HepG2 (cell line): ENCODE measurements around the gene GON7. TPM values are rescaled to one million over a fixed set of nuclear protein-coding genes. Genes with fewer than 3 reads are reported as not detected.

Experiments used
- ATAC-seq: fragments of 200-7000 bp; cut with Tn5 transposase; 3 replicates; pipeline ENCODE4 v1.9.1; 2020; ENCODE audit warnings: mild to moderate bottlenecking, moderate library complexity
- BruUV-seq: library from RNA; stranded (reverse); fragments of 400-500 nt; replicated peaks from 2 replicates; lab custom pipeline; 2021; lab: Mats Ljungman, UMichigan
- CTCF ChIA-PET: fragments of 300-600 bp; formaldehyde crosslinking; extraction: SDS; loops from one replicate; lab custom pipeline; 2021; ENCODE audit warnings: low total read pairs, inconsistent platforms, low intra/inter-chr PET ratio; lab: Yijun Ruan, JAX
- POLR2A ChIA-PET: fragments of 350-600 bp; sonication (Branson Sonifier 250); formaldehyde crosslinking; loops from one replicate; lab custom pipeline; 2020; ENCODE audit warnings: antibody characterized with exemption, inconsistent platforms; lab: Yijun Ruan, JAX
- DNase-seq: peaks from one replicate; pipeline ENCODE4 v3.0.0-alpha.2; 2015; ENCODE audit warnings: low spot score
- FAIRE-seq: peaks from 3 replicates; lab custom pipeline; 2011; peaks lifted over from hg19 to GRCh38; lab: Jason Lieb, UNC
- H2AFZ ChIP-seq: one replicate; pipeline ENCODE4 v1.6.1; 2011; ENCODE audit warnings: low read length, inconsistent platforms
- H3K27ac ChIP-seq: fragments of 300-600 bp; 3 replicates; pipeline ENCODE4 v1.8.0; 2011; ENCODE audit warnings: mixed run types, mild to moderate bottlenecking, mixed read lengths, low read length, inconsistent platforms; ENCODE audit not compliant: insufficient read depth; ENCODE audit errors: extremely low read length
- H3K27me3 ChIP-seq, 2 experiments: fragments of 200-600 bp in 1 of 2; 2 replicates in 1 of 2; 3 replicates in 1 of 2; pipeline versions ENCODE4 v1.6.0 to v1.8.0; 2011; ENCODE audit warnings: low read length in 2 of 2, mild to moderate bottlenecking in 2 of 2, moderate library complexity in 2 of 2, inconsistent platforms in 1 of 2; ENCODE audit not compliant: insufficient read depth in 2 of 2, control insufficient read depth in 1 of 2
- H3K36me3 ChIP-seq, 2 experiments: fragments of 200-600 bp in 1 of 2; replicated peaks in 1 of 2; 2 replicates in 1 of 2; 3 replicates in 1 of 2; pipeline versions ENCODE4 v1.5.1 to v1.8.0; 2011; ENCODE audit warnings: low read length in 2 of 2, inconsistent platforms in 1 of 2; ENCODE audit not compliant: insufficient read depth in 2 of 2, control insufficient read depth in 1 of 2
- H3K4me1 ChIP-seq: 2 replicates; pipeline ENCODE4 v1.5.1; 2012; ENCODE audit warnings: low read length, inconsistent platforms; ENCODE audit not compliant: insufficient read depth
- H3K4me2 ChIP-seq: 2 replicates; pipeline ENCODE4 v1.6.0; 2011; ENCODE audit warnings: low read depth, low read length, inconsistent platforms
- H3K4me3 ChIP-seq, 3 experiments: fragments of 200-600 bp in 1 of 3; sonication (generic), shearing (Covaris generic) in 1 of 3; replicated peaks in 1 of 3; 2 replicates each; pipeline ENCODE4 v1.5.1; 2011 to 2016; ENCODE audit warnings: low read length in 3 of 3, inconsistent platforms in 2 of 3, low read depth in 2 of 3, mild to moderate bottlenecking in 2 of 3, control low read depth in 1 of 3, mixed read lengths in 1 of 3; ENCODE audit not compliant: insufficient read depth in 1 of 3
- H3K79me2 ChIP-seq: one replicate; pipeline ENCODE4 v1.6.1; 2011; ENCODE audit warnings: low read length, inconsistent platforms; ENCODE audit not compliant: insufficient read depth
- H3K9ac ChIP-seq: 2 replicates; pipeline ENCODE4 v1.6.0; 2011; ENCODE audit warnings: mild to moderate bottlenecking, low read depth, low read length, inconsistent platforms; ENCODE audit not compliant: insufficient read depth
- H3K9me3 ChIP-seq: 2 replicates; pipeline ENCODE4 v1.5.1; 2012; ENCODE audit warnings: mild to moderate bottlenecking, low read length
- H4K20me1 ChIP-seq: 2 replicates; pipeline ENCODE4 v1.6.0; 2011; ENCODE audit warnings: inconsistent platforms, mild to moderate bottlenecking, low read length, moderate library complexity; ENCODE audit not compliant: insufficient read depth
- E2F2 ChIP-seq: sonication (generic); formaldehyde crosslinking; IDR thresholded peaks from 2 replicates; pipeline ENCODE4 v1.4.0; 2020; ENCODE audit warnings: missing genetic modification reagents, borderline replicate concordance
- FOXP1 ChIP-seq, 2 experiments: fragments of 450-650 bp in 1 of 2; IDR thresholded peaks; 2 replicates each; pipeline ENCODE4 v1.6.1; 2017 to 2018; ENCODE audit warnings: antibody characterized with exemption in 1 of 2
- PITX1 ChIP-seq: sonication (generic); formaldehyde crosslinking; IDR thresholded peaks from 2 replicates; pipeline ENCODE4 v1.5.1; 2020; ENCODE audit warnings: mild to moderate bottlenecking, missing genetic modification reagents
- SIN3B ChIP-seq: fragments of 150-350 bp; IDR thresholded peaks from 2 replicates; pipeline ENCODE4 v1.6.1; 2014; ENCODE audit warnings: low read length
- U2AF1 ChIP-seq: fragments of 200-400 bp; formaldehyde crosslinking; optimal IDR thresholded peaks from 2 replicates; pipeline ENCODE3; 2017; ENCODE audit warnings: mild to moderate bottlenecking, low read depth, low read length
- ZBTB20 ChIP-seq: sonication (generic); formaldehyde crosslinking; IDR thresholded peaks from 2 replicates; pipeline ENCODE4 v1.8.1; 2023; ENCODE audit warnings: missing genetic modification reagents, low read depth, mild to moderate bottlenecking, borderline replicate concordance
- ZBTB7A ChIP-seq: sonication (generic); formaldehyde crosslinking; IDR thresholded peaks from 2 replicates; pipeline ENCODE4 v1.8.0; 2022; ENCODE audit warnings: mild to moderate bottlenecking, missing genetic modification reagents
- ZFX ChIP-seq: sonication (generic); formaldehyde crosslinking; IDR thresholded peaks from 2 replicates; pipeline ENCODE4 v1.4.0; 2020; ENCODE audit warnings: mild to moderate bottlenecking, low read depth, missing genetic modification reagents, moderate library complexity
- ZNF138 ChIP-seq: sonication (generic); formaldehyde crosslinking; IDR thresholded peaks from 2 replicates; pipeline ENCODE4 v1.5.0; 2020; ENCODE audit warnings: mild to moderate bottlenecking, low read depth, missing genetic modification reagents
- ZNF430 ChIP-seq: sonication (generic); formaldehyde crosslinking; IDR thresholded peaks from 2 replicates; pipeline ENCODE4 v1.9.0; 2021; ENCODE audit warnings: mild to moderate bottlenecking, missing genetic modification reagents
- ZNF740 ChIP-seq: sonication (generic); formaldehyde crosslinking; IDR thresholded peaks from 2 replicates; pipeline ENCODE4 v1.4.0; 2020; ENCODE audit warnings: missing genetic modification reagents
- ZNF792 ChIP-seq: IDR thresholded peaks from 2 replicates; pipeline ENCODE4 v1.6.1; 2016
- WGBS: methylation state at CpG from one replicate; pipeline ENCODE4 v1.1.6; 2017; ENCODE audit warnings: low lambda C conversion rate; 5-methylcytosine and 5-hydroxymethylcytosine counted together
- in situ Hi-C: cut with HindIII; loops from 2 replicates; pipeline ENCODE4 v1.10.0; 2017; ENCODE audit warnings: low pct_unique_long_range_greater_than_20kb; ENCODE audit not compliant: extremely low pct_ligation_motif_present
- intact Hi-C: fragments of 100-400 bp; cut with micrococcal nuclease; formaldehyde crosslinking; loops from one replicate; pipeline ENCODE4 v1.10.0; 2022; ENCODE audit not compliant: unreplicated experiment
- polyA plus RNA-seq, 8 experiments: library from polyadenylated mRNA; depleted of rRNA in 3 of 8; stranded (reverse) in 7 of 8; unstranded in 1 of 8; fragments of >200 nt; fragmentation: Illumina TruSeq in 4 of 8; extraction: Trizol in 4 of 8; gene quantifications; 2 replicates each; pipeline versions ENCODE4 v1.2.1 to v1.2.3, GENCODE V29; 2011 to 2016; ENCODE audit warnings: low read depth in 4 of 8, missing spikeins in 1 of 8, mixed read lengths in 1 of 8; ENCODE audit not compliant: insufficient read depth in 1 of 8
- total RNA-seq, 5 experiments: library from RNA; depleted of rRNA; stranded (reverse); fragments of >200 nt; fragmentation: Illumina TruSeq; extraction: Trizol; gene quantifications; 2 replicates each; pipeline ENCODE4 v1.2.3, GENCODE V29; 2016; ENCODE audit warnings: low read depth in 1 of 5
- TF ChIP-seq, protein P1 (sequence below): sonication (generic); formaldehyde crosslinking; IDR thresholded peaks from 2 replicates; pipeline ENCODE4 v1.4.0; 2020; ENCODE audit warnings: missing genetic modification reagents, borderline replicate concordance
- TF ChIP-seq, protein P2 (sequence below): sonication (generic); formaldehyde crosslinking; IDR thresholded peaks from 2 replicates; pipeline ENCODE4 v1.4.0; 2020; ENCODE audit warnings: missing genetic modification reagents

GON7 gene
- total and polyA plus RNA-seq, 2 of the 13 experiments (the other 11 are each of a cell fraction or from before 2014, with no cell fraction given) = 11.9 to 28.0 TPM

- peak; percentile 74; the same call in 1 of the 2 replicates for TF ChIP-seq ZFX (CRISPR knock-in tag)
- TF ChIP-seq, protein P1, sequence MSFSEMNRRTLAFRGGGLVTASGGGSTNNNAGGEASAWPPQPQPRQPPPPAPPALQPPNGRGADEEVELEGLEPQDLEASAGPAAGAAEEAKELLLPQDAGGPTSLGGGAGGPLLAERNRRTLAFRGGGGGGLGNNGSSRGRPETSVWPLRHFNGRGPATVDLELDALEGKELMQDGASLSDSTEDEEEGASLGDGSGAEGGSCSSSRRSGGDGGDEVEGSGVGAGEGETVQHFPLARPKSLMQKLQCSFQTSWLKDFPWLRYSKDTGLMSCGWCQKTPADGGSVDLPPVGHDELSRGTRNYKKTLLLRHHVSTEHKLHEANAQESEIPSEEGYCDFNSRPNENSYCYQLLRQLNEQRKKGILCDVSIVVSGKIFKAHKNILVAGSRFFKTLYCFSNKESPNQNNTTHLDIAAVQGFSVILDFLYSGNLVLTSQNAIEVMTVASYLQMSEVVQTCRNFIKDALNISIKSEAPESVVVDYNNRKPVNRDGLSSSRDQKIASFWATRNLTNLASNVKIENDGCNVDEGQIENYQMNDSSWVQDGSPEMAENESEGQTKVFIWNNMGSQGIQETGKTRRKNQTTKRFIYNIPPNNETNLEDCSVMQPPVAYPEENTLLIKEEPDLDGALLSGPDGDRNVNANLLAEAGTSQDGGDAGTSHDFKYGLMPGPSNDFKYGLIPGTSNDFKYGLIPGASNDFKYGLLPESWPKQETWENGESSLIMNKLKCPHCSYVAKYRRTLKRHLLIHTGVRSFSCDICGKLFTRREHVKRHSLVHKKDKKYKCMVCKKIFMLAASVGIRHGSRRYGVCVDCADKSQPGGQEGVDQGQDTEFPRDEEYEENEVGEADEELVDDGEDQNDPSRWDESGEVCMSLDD (CRISPR knock-in tag) = 0 out of 2 replicates have a peak, but pooled peaks have one; percentile 3
- no peak for TF ChIP-seq ZNF138
- TF ChIP-seq ZNF430 = no peak
- TF ChIP-seq PITX1 (CRISPR knock-in tag) = 0 out of 2 replicates have a peak, but pooled peaks have one; percentile 7
- TF ChIP-seq, all 625 proteins: peak for 30
These were observed 823 bp upstream of the GON7 start (continued) for GRCh38 chr14:93207468-93208308.

GRCh38 chr14:93201155-93201704 is 5.6 kb downstream of the GON7 start:
- no peaks in the 10 kb centered on the region for H3K27me3 ChIP-seq
- intact Hi-C loops (no loop called here), in situ Hi-C loops (no loop called here)
- H3K4me3 ChIP-seq = no peak overlapping the region
- H3K27ac ChIP-seq = no peak overlapping the region
- FAIRE-seq (no peak), DNase-seq (no peak), ATAC-seq (no peak)
- H3K4me2 ChIP-seq = no peak overlapping the region
- no peaks in the 10 kb centered on the region for H3K9me3 ChIP-seq
- ChIA-PET CTCF (no interaction called here), POLR2A (no interaction called here)
- peaks cover 8% of the 10 kb centered on the region for H3K79me2 ChIP-seq
- no peak overlapping the region for H3K9ac ChIP-seq
- no peak overlapping the region for H2AFZ ChIP-seq
- peaks cover 16% of the 10 kb centered on the region for H3K4me1 ChIP-seq
- 83% methylated on average over 7 of the region's 7 CpGs for WGBS
- no peaks in the 10 kb centered on the region for H4K20me1 ChIP-seq
- TF ChIP-seq ZBTB7A (no peak), E2F2 (CRISPR knock-in tag) (no peak), PITX1 (CRISPR knock-in tag) (no peak), U2AF1 (no peak), FOXP1 (IDR thresholded peaks at IDR 0.05) (no peak), FOXP1 (CRISPR knock-in tag; IDR thresholded peaks at IDR 0.05) (no peak), SIN3B (no peak), ZNF792 (CRISPR knock-in tag) (no peak), ZBTB20 (CRISPR knock-in tag) (no peak), ZNF740 (no peak)
- TF ChIP-seq, protein P2, sequence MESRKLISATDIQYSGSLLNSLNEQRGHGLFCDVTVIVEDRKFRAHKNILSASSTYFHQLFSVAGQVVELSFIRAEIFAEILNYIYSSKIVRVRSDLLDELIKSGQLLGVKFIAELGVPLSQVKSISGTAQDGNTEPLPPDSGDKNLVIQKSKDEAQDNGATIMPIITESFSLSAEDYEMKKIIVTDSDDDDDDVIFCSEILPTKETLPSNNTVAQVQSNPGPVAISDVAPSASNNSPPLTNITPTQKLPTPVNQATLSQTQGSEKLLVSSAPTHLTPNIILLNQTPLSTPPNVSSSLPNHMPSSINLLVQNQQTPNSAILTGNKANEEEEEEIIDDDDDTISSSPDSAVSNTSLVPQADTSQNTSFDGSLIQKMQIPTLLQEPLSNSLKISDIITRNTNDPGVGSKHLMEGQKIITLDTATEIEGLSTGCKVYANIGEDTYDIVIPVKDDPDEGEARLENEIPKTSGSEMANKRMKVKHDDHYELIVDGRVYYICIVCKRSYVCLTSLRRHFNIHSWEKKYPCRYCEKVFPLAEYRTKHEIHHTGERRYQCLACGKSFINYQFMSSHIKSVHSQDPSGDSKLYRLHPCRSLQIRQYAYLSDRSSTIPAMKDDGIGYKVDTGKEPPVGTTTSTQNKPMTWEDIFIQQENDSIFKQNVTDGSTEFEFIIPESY = no peak
- no TSS peak for BruUV-seq
- H3K36me3 ChIP-seq = no peaks in the 10 kb centered on the region
